ENCODE measurements around the gene ATP2B3. TPM values are rescaled to one million over a fixed set of nuclear protein-coding genes. Genes with fewer than 3 reads are reported as not detected.

Gene ATP2B3
- total RNA-seq, 4 donors from 2014 or later = not detected

- no peak overlapping the region for H3K27ac ChIP-seq
- no peak for DNase-seq (ENCODE audit: low spot score in 2 of 2)
- no peaks in the 10 kb centered on the region for H3K9me3 ChIP-seq
- no peak overlapping the region for H3K4me3 ChIP-seq
- H3K4me1 ChIP-seq = peaks cover 3% of the 10 kb centered on the region
- no peaks in the 10 kb centered on the region for H3K36me3 ChIP-seq
- WGBS = 65% methylated on average over 16 of the region's 20 CpGs
- TF ChIP-seq EP300 (IDR thresholded peaks at IDR 0.05) = no peak
- no peak for TF ChIP-seq POLR2AphosphoS5 (IDR thresholded peaks at IDR 0.05)
- no peak for TF ChIP-seq CTCF (IDR thresholded peaks at IDR 0.05)
- no peak for TF ChIP-seq POLR2A (IDR thresholded peaks at IDR 0.05)
- peaks cover 9% of the 10 kb centered on the region for H3K27me3 ChIP-seq
These were observed 13.1 kb downstream of the ATP2B3 start for GRCh38 chrX:153530411-153531129.

- H3K27ac ChIP-seq = no peak overlapping the region
- H3K9me3 ChIP-seq = no peaks in the 10 kb centered on the region
- no peak for DNase-seq (ENCODE audit: low spot score in 2 of 2)
- no peaks in the 10 kb centered on the region for H3K4me1 ChIP-seq
- H3K27me3 ChIP-seq = peaks cover under 1% of the 10 kb centered on the region
- WGBS = 83% methylated on average over 15 of the region's 15 CpGs
- H3K4me3 ChIP-seq = no peak overlapping the region
- TF ChIP-seq EP300 (IDR thresholded peaks at IDR 0.05) = no peak
- TF ChIP-seq POLR2A (IDR thresholded peaks at IDR 0.05) = no peak
- no peak for TF ChIP-seq CTCF (IDR thresholded peaks at IDR 0.05)
- TF ChIP-seq POLR2AphosphoS5 (IDR thresholded peaks at IDR 0.05) = no peak
- H3K36me3 ChIP-seq = no peaks in the 10 kb centered on the region
These were observed 15.6 kb downstream of the ATP2B3 start for GRCh38 chrX:153533091-153533490.

- TF ChIP-seq POLR2A (IDR thresholded peaks at IDR 0.05) = no peak
- no peak for TF ChIP-seq POLR2AphosphoS5 (IDR thresholded peaks at IDR 0.05)
- no peak for TF ChIP-seq EP300 (IDR thresholded peaks at IDR 0.05)
- no peak for TF ChIP-seq CTCF (IDR thresholded peaks at IDR 0.05)
- Histone ChIP-seq H3K27me3 (peaks cover 6% of the 10 kb centered on the region), H3K4me1 (no peaks in the 10 kb centered on the region), H3K27ac (no peak overlapping the region), H3K9me3 (no peaks in the 10 kb centered on the region), H3K36me3 (no peaks in the 10 kb centered on the region), H3K4me3 (no peak overlapping the region)
- 64% methylated on average over 9 of the region's 11 CpGs for WGBS
- DNase-seq (ENCODE audit: low spot score in 2 of 2) = no peak
These were observed 19.6 kb downstream of the ATP2B3 start for GRCh38 chrX:153537080-153537479.

- Histone ChIP-seq H3K36me3 (no peaks in the 10 kb centered on the region), H3K4me1 (no peaks in the 10 kb centered on the region), H3K27me3 (peaks cover 6% of the 10 kb centered on the region), H3K9me3 (no peaks in the 10 kb centered on the region), H3K4me3 (no peak overlapping the region), H3K27ac (no peak overlapping the region)
- WGBS = 75% methylated on average over 14 of the region's 26 CpGs
- TF ChIP-seq CTCF (IDR thresholded peaks at IDR 0.05) (no peak), POLR2AphosphoS5 (IDR thresholded peaks at IDR 0.05) (no peak), POLR2A (IDR thresholded peaks at IDR 0.05) (no peak), EP300 (IDR thresholded peaks at IDR 0.05) (no peak)
- DNase-seq (ENCODE audit: low spot score in 2 of 2) = no peak
These were observed 20.3 kb downstream of the ATP2B3 start for GRCh38 chrX:153537526-153538295.

- peaks cover 6% of the 10 kb centered on the region for H3K27me3 ChIP-seq
- DNase-seq (ENCODE audit: low spot score in 2 of 2) = no peak
- H3K4me3 ChIP-seq = no peak overlapping the region
- no peaks in the 10 kb centered on the region for H3K4me1 ChIP-seq
- H3K36me3 ChIP-seq = no peaks in the 10 kb centered on the region
- no peak overlapping the region for H3K27ac ChIP-seq
- no CpG with 5 or more reads among the region's 17 CpGs for WGBS
- H3K9me3 ChIP-seq = no peaks in the 10 kb centered on the region
- TF ChIP-seq CTCF (IDR thresholded peaks at IDR 0.05) (no peak), EP300 (IDR thresholded peaks at IDR 0.05) (no peak), POLR2AphosphoS5 (IDR thresholded peaks at IDR 0.05) (no peak), POLR2A (IDR thresholded peaks at IDR 0.05) (no peak)
These were observed 21.0 kb downstream of the ATP2B3 start for GRCh38 chrX:153538424-153538823.

All from suprapubic skin (tissue), 4 donors.